Activated naive CD4-positive, alpha-beta T cell treated with anti-CD3 and anti-CD28 coated beads, Interleukin-2, amount 50 U/mL, for 16 hours (primary cell): ENCODE results near the gene LOXL3.

ENCODE experiments used
- DNase-seq: peaks from one replicate; pipeline ENCODE4 v3.0.0-alpha.2; 2020

Gene LOXL3

GRCh38 chr2:74526649-74527230 is 27.0 kb downstream of the LOXL3 start:
- no peak for DNase-seq

- DNase-seq: no peak
Measured at GRCh38 chr2:74525717-74526648, 27.8 kb downstream of the LOXL3 start, which contains the start of gene DQX1. Gene DQX1, minus strand, starts transcription at chr2:74526231. Its CDS starts 502 bp downstream, at chr2:74525729.

GRCh38 chr2:74524955-74525716 is 28.6 kb downstream of the LOXL3 start:
- DNase-seq: no peak

GRCh38 chr2:74524005-74524404 is 29.7 kb downstream of the LOXL3 start:
- no peak for DNase-seq

- no peak for DNase-seq
Measured at GRCh38 chr2:74522516-74522915, 31.2 kb downstream of the LOXL3 start.

GRCh38 chr2:74516650-74517049 is 37.1 kb downstream of the LOXL3 start:
- DNase-seq: no peak

- DNase-seq: peak; percentile 82
Measured at GRCh38 chr2:74515981-74516633, 37.6 kb downstream of the LOXL3 start.

GRCh38 chr2:74515271-74515980 is 38.3 kb downstream of the LOXL3 start:
- DNase-seq: no peak

- DNase-seq: no peak
Measured at GRCh38 chr2:74514368-74515270, 39.1 kb downstream of the LOXL3 start, which contains the start of gene TLX2. Gene TLX2, plus strand, starts transcription at chr2:74514450. Its CDS starts 357 bp downstream, at chr2:74514807.

GRCh38 chr2:74513605-74514367 is 40.0 kb downstream of the LOXL3 start:
- no peak for DNase-seq

- no peak for DNase-seq
Measured at GRCh38 chr2:74512744-74513604, 40.8 kb downstream of the LOXL3 start.

- no peak for DNase-seq
Measured at GRCh38 chr2:74511104-74511989, 42.4 kb downstream of the LOXL3 start.

- DNase-seq: no peak
Measured at GRCh38 chr2:74510272-74510671, 43.5 kb downstream of the LOXL3 start.

- DNase-seq: no peak
Measured at GRCh38 chr2:74507926-74508520, 45.7 kb downstream of the LOXL3 start.

GRCh38 chr2:74507145-74507925 is 46.4 kb downstream of the LOXL3 start, which contains the start of gene PCGF1:
Gene PCGF1, minus strand, starts transcription at chr2:74507695. Its CDS starts 27 bp downstream, at chr2:74507668.
- peak; percentile 100 for DNase-seq

GRCh38 chr2:74505448-74506246 is 48.1 kb downstream of the LOXL3 start:
- no peak for DNase-seq
